GM12892 (cell line): ENCODE data around the gene MICAL2.

Source experiments
- POLR2A ChIP-seq: IDR thresholded peaks from 2 replicates; pipeline ENCODE4 v1.6.1; 2011; ENCODE audit warnings: low read depth, low read length, control low read depth
- POLR2AphosphoS5 ChIP-seq: IDR thresholded peaks from 2 replicates; pipeline ENCODE4 v1.6.1; 2011; ENCODE audit warnings: low read depth, low read length, control low read depth
- TAF1 ChIP-seq: IDR thresholded peaks from 2 replicates; pipeline ENCODE4 v1.6.1; 2011; ENCODE audit warnings: low read depth, mild to moderate bottlenecking, control low read depth, low read length, borderline replicate concordance

DNA sequence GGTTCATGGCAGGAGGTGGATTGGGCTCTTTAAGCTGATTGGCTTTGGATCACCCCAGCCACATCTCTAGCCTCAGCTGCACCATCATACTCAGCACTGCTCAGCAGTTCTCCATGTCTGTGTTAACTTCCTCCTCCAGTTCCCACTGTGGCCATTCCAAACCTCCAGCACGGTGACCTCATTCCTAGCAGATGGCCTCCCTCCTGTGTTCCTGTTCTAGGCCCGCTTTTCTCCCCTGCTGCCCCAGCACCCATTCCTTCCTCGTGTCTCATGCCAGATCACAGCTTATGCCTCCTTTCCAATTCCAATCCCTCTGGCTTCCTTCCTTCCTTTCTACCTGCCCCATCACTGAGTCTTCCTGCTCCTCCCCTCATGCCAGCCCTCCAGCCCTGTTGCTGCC, 96.1 kb downstream of the MICAL2 start:
- no peak for TF ChIP-seq POLR2A
- no peak for TF ChIP-seq POLR2AphosphoS5
- TF ChIP-seq TAF1 = no peak
